Kidney epithelial cell (primary cell): ENCODE results near the gene KDM6A. TPM values are rescaled to one million over a fixed set of nuclear protein-coding genes. Genes with fewer than 3 reads are reported as not detected.
"Not testable (repeated sequence)": the region's sequence is repeated elsewhere in the genome, so short reads cannot be mapped to it uniquely, and the experiment has no call there.

Experiments
- DNase-seq: peaks from one replicate; pipeline ENCODE4 v3.0.0-alpha.2; 2010; ENCODE audit warnings: low read depth
- H3K27me3 ChIP-seq: 2 replicates; pipeline ENCODE4 v1.6.0; 2011; ENCODE audit warnings: low read length; ENCODE audit not compliant: control insufficient read depth, insufficient read depth
- H3K36me3 ChIP-seq: 2 replicates; pipeline ENCODE4 v1.5.1; 2011; ENCODE audit warnings: low read length; ENCODE audit not compliant: control insufficient read depth, insufficient read depth
- H3K4me3 ChIP-seq: 2 replicates; pipeline ENCODE4 v1.5.1; 2011; ENCODE audit warnings: low read depth, mild to moderate bottlenecking, control low read depth, low read length
- CTCF ChIP-seq: IDR thresholded peaks from 2 replicates; pipeline ENCODE4 v1.5.1; 2011; ENCODE audit warnings: mild to moderate bottlenecking, moderate library complexity, low read length, control low read depth, inconsistent platforms; ENCODE audit not compliant: insufficient read depth, poor library complexity, severe bottlenecking
- total RNA-seq: library from RNA; depleted of rRNA; stranded (reverse); fragments of >200 nt; gene quantifications from 2 replicates; pipeline ENCODE4 v1.2.3, GENCODE V29; 2015

The KDM6A gene
- total RNA-seq, 1 donor from 2014 or later = 13.7 TPM

- H3K4me3 ChIP-seq = no peak overlapping the region
- DNase-seq = no peak
- no peaks in the 10 kb centered on the region for H3K36me3 ChIP-seq
- TF ChIP-seq CTCF = no peak
- no peaks in the 10 kb centered on the region for H3K27me3 ChIP-seq
Measured at GRCh38 chrX:44927398-44927797, 54.4 kb downstream of the KDM6A start.

DNA sequence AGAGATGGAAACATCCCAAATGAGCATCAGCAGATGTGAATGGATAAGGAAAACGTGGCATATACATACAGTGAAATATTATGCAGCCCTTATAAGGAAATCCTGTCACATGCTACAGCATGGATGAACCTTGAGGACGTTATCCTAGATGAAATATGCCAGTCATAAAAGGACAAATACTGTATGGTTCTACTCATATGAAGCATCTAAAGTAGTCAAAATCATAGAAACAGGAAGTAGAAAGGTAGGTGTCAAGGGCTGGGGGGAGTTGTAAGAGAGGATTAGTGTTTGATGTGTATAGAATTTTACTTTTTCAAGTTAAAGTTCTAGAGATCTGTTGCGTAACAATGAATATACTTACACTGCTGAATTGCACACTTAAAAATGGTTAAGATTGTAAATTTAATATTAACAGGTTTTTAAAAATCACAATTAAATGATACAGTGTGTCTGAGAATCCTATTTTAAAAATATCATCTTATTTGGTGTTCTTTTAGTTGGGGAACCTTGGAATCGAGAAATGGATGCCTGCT, 58.5 kb downstream of the KDM6A start:
- Histone ChIP-seq H3K36me3 (no peaks in the 10 kb centered on the region), H3K4me3 (no peak overlapping the region), H3K27me3 (no peaks in the 10 kb centered on the region)
- TF ChIP-seq CTCF = no peak
- no peak for DNase-seq

DNA sequence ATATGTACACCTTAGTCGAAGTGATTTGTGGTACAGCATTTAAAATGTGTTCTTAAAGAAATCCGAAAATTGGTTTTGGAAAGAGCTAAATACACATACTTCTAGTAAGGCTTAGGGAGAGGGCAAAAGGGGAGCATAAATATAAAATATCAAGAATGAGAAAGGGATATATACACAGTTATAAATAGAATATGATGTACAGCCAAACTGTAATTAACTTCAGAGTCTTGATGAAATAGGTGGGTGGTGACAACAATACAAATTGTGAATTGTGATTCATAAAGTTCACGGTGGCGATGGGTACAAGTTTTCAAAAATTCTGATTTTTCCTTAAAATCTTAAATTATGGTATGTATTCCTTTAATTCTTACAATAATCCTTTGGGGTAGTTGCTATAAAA, 62.2 kb downstream of the KDM6A start:
- Histone ChIP-seq H3K27me3 (no peaks in the 10 kb centered on the region), H3K4me3 (no peak overlapping the region), H3K36me3 (no peaks in the 10 kb centered on the region)
- no peak for TF ChIP-seq CTCF
- DNase-seq = no peak

DNA sequence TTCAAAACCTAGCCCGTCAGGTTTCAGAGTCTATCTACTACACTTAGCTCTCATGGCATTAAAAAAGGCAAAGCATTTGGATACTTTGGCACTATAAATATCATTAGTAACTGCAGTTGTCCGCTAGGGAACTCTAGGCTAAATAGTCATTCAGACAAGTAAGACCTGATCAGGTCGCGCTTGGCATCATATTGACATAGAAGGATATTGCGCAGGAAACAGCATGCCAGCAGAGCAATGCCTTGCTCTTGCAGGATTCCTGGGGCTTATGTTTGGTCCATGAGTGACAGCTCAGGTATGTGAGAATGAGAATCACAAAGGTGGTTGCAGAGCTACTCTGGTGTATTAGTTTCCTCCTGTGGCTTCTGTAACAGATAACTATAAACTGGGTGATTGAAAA, 62.7 kb downstream of the KDM6A start:
- H3K4me3 ChIP-seq = no peak overlapping the region
- no peaks in the 10 kb centered on the region for H3K27me3 ChIP-seq
- no peak for TF ChIP-seq CTCF
- H3K36me3 ChIP-seq = no peaks in the 10 kb centered on the region
- no peak for DNase-seq

DNA sequence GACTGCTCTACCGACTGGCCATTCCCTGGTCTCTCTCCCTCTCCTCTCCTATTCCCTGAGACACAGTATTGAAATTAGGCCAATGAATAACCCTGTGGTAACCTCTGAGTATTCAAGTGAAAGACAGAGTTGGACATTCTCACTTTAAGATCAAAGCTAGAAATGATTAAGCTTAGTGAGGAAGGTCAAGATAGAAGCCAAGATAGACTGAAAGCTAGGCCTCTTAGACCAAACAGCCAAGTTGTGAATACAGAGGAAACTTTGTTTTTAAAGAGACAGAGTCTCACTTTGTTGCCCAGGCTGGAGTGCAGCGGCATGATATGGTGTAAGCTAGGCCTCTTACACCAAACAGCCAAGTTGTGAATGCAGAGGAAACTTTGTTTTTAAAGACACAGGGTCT, 64.6 kb downstream of the KDM6A start:
- H3K4me3 ChIP-seq = no peak overlapping the region
- H3K36me3 ChIP-seq = no peaks in the 10 kb centered on the region
- no peak for TF ChIP-seq CTCF
- H3K27me3 ChIP-seq = no peaks in the 10 kb centered on the region
- DNase-seq = peak; percentile 44

DNA sequence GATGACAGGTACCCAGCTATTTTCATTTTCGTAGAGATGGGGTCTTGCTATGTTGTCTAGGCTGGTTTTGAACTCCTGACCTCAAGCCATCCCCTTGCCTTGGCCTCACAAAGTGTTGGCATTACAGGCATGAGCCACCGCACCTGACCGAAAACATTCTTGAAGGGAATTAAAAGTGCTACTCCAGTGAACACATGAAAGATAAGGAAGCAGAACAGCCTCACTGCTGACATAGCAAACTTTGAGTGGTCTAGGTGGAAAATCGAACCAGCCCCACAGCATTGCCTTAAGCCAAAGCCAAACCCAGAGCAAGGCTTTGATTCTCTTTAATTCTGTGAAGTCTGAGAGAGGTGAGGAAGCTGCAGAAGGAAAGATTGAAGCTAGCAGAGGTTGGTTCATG, 65.1 kb downstream of the KDM6A start:
- Histone ChIP-seq H3K4me3 (no peak overlapping the region), H3K27me3 (no peaks in the 10 kb centered on the region), H3K36me3 (no peaks in the 10 kb centered on the region)
- DNase-seq = no peak
- TF ChIP-seq CTCF = no peak

GRCh38 chrX:44940541-44940940, 67.6 kb downstream of the KDM6A start:
- DNase-seq, H3K27me3 ChIP-seq, H3K4me3 ChIP-seq, H3K36me3 ChIP-seq: not testable (repeated sequence)
